HS-5 (cell line): ENCODE measurements around the gene LCN12.

ENCODE experiments used
- DNase-seq: peaks from one replicate; pipeline ENCODE4 v3.0.0-alpha.2; 2012; ENCODE audit warnings: low read depth

The LCN12 gene

GRCh38 chr9:136958898-136959850 is 7.1 kb downstream of the LCN12 start:
- no peak for DNase-seq

DNA sequence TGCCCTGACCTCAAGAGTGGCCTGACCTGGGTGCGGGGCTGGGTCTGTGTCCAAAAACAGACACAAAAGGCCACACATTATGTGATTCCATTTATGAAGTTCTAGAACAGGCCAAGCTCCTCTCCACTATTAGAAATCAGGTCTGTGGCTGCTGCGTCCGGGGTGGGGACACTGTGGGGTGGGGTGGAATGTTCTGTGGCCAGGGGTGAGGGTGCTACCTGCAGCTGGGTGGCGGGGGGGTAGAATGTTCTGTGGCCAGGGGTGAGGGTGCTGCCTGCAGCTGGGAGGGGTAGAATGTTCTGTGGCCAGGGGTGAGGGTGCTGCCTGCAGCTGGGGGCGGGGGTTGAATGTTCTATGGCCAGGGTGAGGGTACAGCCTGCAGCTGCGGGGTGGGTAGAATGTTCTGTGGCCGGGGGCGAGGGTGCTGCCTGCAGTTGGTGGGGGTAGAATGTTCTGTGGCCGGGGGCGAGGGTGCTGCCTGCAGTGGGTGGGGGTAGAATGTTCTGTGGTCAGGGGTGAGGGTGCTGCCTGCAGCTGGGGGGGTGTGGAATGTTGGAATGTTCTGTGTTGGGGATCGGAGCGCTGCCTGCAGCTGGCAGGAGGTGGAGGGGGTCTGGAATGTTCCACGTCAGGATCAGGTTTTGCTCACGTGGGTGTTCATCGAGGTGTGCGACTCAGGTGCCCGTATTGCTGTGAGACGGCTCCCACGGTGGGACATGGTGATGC is 8.3 kb downstream of the LCN12 start:
- DNase-seq = no peak

- no peak for DNase-seq
These were observed 8.8 kb downstream of the LCN12 start for GRCh38 chr9:136960938-136961275.

- no peak for DNase-seq
These were observed 9.4 kb downstream of the LCN12 start for GRCh38 chr9:136961279-136962065.

DNA sequence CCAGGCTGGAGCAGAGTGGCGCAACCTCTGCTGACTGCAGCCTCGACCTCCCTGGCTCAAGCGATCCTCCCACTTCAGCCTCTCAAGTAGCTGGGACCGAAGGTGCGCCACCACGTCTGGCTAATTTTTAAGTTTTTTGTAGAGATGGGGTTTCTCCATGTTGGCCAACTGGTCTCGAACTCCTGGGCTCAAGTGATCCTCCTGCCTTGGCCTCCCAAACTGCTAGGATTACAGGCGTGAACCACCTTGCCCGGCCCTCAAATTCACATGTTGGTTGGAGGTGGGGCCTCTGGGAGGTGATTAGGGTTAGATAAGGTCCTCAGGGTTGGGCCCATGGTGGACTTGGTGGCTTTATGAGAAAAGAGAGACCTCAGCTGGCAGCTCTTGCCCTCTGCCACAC is 10.1 kb downstream of the LCN12 start:
- no peak for DNase-seq

DNA sequence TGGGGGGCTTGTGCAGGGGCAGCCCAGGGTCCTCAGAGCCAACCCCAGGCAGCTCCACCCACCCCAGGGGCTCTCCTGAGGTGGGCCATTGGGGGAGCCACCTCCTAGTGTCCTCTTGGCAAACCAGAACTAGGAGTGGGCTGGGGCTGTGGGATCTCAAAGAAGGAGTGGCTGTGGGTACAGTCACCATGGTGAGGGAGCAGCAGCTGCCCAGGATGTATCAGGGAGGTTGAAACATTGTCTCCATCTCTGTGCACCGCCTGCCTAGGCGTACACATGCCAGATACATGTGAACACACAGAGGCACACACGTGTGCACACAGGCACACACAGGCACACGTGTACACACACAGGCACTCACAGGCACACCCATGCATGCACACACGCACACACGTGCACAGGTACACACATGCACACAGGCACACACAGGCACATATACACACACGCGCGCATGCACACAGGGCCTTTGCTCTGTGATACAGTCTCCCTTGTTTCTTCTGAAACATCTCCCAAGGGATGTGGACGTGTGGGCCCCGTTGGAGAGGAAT is 10.7 kb downstream of the LCN12 start:
- no peak for DNase-seq

- no peak for DNase-seq
These were observed 11.3 kb downstream of the LCN12 start for GRCh38 chr9:136963341-136963740.

GRCh38 chr9:136963751-136964150 is 11.7 kb downstream of the LCN12 start:
- DNase-seq = no peak

GRCh38 chr9:136964171-136964689 is 12.2 kb downstream of the LCN12 start:
- DNase-seq = no peak

GRCh38 chr9:136964833-136965422 is 12.9 kb downstream of the LCN12 start:
- DNase-seq = no peak

GRCh38 chr9:136965771-136966484 is 13.9 kb downstream of the LCN12 start:
- no peak for DNase-seq

GRCh38 chr9:136968333-136969127 is 16.5 kb downstream of the LCN12 start:
- DNase-seq = no peak

GRCh38 chr9:136969150-136969549 is 17.1 kb downstream of the LCN12 start:
- no peak for DNase-seq

- DNase-seq = no peak
These were observed 17.7 kb downstream of the LCN12 start for GRCh38 chr9:136969774-136970173.

GRCh38 chr9:136970361-136970760 is 18.3 kb downstream of the LCN12 start:
- DNase-seq = no peak

DNA sequence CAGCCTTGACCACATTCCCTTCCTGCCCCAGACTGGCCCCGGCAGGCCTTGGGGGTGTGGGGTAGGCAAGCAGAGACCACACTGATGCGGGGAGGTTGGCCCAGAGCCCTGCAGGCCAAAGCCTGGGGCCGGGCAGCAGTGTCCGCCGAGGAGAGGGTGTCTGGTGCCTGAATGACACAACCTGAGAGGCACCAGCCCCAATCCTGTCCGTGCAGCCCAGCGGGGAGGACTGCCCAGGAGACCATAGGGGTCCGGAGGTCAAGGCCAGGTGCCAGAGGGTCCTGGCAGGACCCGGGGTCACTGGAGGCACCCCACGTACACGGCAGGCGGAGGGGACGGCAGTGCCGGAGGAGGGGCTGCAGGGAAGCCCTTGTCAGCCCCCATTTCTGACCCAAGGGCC is 19.7 kb downstream of the LCN12 start:
- no peak for DNase-seq

DNA sequence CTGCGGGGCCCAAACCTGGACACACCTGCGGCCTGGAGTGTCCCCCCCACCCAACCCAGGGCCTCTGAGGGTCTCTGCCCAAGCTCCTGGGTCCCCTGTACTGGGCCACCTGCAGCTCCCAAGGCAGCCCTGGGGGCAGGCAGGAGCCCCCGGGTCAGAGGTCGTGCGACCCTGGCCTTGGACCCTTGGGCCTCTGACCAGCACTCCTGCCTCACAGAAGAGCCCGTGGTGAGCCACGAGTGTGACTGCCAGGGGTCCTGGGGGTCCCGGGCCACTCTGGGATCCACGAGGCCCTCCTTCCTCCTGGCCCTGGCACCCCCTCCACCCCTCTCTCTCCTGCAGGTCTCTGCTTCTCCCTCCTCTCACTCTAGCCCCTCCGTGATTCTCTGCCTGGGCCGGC is 20.3 kb downstream of the LCN12 start:
- no peak for DNase-seq

DNA sequence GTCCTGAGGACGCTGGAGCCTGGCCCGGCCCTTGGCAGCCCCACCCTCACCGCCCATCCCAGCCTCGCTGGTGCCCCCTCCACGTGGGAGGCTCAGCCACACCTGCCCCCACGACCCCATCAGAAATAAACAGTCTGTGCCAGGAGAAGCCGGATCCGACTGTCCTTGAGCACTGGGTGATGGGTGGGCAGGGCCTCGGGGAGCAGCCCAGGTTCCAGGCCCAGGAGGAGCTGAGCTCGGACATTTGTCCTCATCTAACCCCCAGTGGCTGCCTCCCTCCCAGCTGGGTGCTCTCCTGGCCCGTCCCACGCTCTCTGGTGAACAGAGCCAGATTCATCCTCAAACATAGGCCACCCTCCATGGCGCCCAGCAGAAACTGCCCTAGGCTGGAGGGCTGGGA is 20.7 kb downstream of the LCN12 start:
- DNase-seq = no peak

DNA sequence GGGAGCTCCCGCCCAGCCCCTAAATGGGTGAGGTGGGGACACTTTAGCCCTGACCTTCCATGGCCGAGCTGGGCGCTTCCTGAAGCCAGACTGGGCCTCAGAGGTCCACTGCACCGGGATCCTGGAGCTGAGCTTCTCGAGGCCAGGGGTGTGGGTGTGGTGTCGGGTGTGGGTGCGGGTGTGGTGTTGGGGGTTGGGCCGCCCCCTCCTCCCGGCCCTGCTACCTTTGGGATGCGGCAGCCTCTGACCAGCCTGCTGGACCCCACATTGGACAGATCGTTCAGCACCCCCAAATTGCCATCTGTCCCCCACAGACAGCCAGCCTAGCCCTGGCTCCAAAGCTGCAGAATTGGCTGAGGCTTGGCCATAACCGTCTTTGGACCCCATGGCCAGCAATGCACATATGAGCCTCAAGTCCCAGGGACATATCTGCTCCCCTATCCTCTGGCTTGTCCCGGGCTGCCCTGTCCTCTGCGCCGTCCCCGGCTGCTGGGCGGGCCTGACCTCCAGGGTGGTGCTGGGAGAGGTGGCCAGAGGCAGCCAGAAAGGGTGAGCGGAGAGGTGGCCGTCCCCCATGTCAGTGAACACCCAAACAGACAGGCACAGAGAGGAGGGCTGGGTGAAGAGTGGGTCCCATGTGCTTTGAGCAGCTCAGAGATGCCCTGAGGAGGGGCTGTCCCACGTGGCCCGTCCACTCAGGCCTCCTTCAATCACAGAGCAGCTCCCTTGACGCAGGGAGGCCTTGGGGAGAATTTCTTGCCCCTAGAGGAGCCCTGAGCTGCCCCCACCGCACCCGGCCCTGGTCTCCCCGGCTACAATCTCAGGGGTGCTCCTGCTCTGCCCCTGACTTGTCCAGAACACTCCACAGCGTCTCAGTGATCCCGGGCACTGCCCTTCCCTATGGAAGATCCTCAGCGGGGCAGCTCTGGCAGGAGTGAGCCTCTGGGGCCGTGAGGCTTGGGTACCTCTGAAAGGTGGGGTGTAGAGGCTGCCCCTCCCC is 21.8 kb downstream of the LCN12 start:
- no peak for DNase-seq
